T-cell (primary cell): ENCODE data around the gene ENTPD6. TPM values are rescaled to one million over a fixed set of nuclear protein-coding genes. Genes with fewer than 3 reads are reported as not detected.

Source experiments
- ATAC-seq, 4 experiments: fragments of 200-7000 bp in 3 of 4; fragments of 150-1000 bp in 1 of 4; cut with Tn5 transposase; replicated peaks in 1 of 4; 1 replicate in 3 of 4; 2 replicates in 1 of 4; pipeline ENCODE4 v1.10.0; 2021; ENCODE audit warnings: moderate library complexity in 3 of 4, mild to moderate bottlenecking in 2 of 4, moderate number of reproducible peaks in 1 of 4
- CTCF ChIA-PET, 2 donors: fragments of 300-600 bp; sonication (Branson Sonifier 250); formaldehyde crosslinking; loops; one replicate each; lab custom pipeline; 2022; ENCODE audit warnings: antibody characterized with exemption in 2 of 2; lab: Charles Lee
- POLR2A ChIA-PET, 2 donors: fragments of 300-600 bp; sonication (Branson Sonifier 250); formaldehyde crosslinking; loops; one replicate each; lab custom pipeline; 2022; ENCODE audit warnings: antibody characterized with exemption in 2 of 2; lab: Charles Lee
- DNase-seq, 35 experiments: peaks; one replicate each; pipeline versions ENCODE4 v3.0.0 to v3.0.0-alpha.2; 2013 to 2023
- H3K27ac ChIP-seq: one replicate; pipeline ENCODE4 v1.5.1; 2013; ENCODE audit warnings: low read length
- H3K27me3 ChIP-seq, 2 experiments: replicated peaks in 1 of 2; 1 replicate in 1 of 2; 2 replicates in 1 of 2; pipeline versions ENCODE4 v1.6.1 to v1.7.0; 2013; ENCODE audit warnings: low read length in 1 of 2, mixed read lengths in 1 of 2; ENCODE audit not compliant: control insufficient read depth in 2 of 2, insufficient read depth in 2 of 2; ENCODE audit errors: extremely low read depth in 1 of 2
- H3K36me3 ChIP-seq, 2 donors: 1 replicate in 1 of 2; 2 replicates in 1 of 2; pipeline versions ENCODE4 v1.6.1 to v1.7.0; 2013; ENCODE audit warnings: low read length in 1 of 2; ENCODE audit not compliant: control insufficient read depth in 2 of 2, insufficient read depth in 1 of 2; ENCODE audit errors: extremely low read depth in 1 of 2
- H3K4me1 ChIP-seq, 2 experiments: 1 replicate in 1 of 2; 2 replicates in 1 of 2; pipeline versions ENCODE4 v1.6.1 to v1.7.0; 2013; ENCODE audit warnings: low read length in 2 of 2, mixed read lengths in 1 of 2; ENCODE audit not compliant: insufficient read depth in 2 of 2, control insufficient read depth in 1 of 2; ENCODE audit errors: extremely low read depth in 1 of 2
- H3K4me3 ChIP-seq, 2 donors: 1 replicate in 1 of 2; 2 replicates in 1 of 2; pipeline versions ENCODE4 v1.5.1 to v1.7.0; 2013; ENCODE audit warnings: mild to moderate bottlenecking in 2 of 2, low read length in 1 of 2, moderate library complexity in 1 of 2; ENCODE audit not compliant: control insufficient read depth in 1 of 2; ENCODE audit errors: extremely low read depth in 1 of 2
- H3K9me3 ChIP-seq: 2 replicates; pipeline ENCODE4 v1.7.0; 2013
- H3K27ac Mint-ChIP-seq, 2 donors: one replicate each; pipeline ENCODE4 v1.8.0; 2020 to 2021; ENCODE audit warnings: mild to moderate bottlenecking in 2 of 2, mixed read lengths in 2 of 2
- H3K27me3 Mint-ChIP-seq, 2 donors: one replicate each; pipeline ENCODE4 v1.8.0; 2021 to 2022; ENCODE audit warnings: mixed read lengths in 2 of 2
- H3K36me3 Mint-ChIP-seq: one replicate; pipeline ENCODE4 v1.8.0; 2021; ENCODE audit warnings: mixed read lengths
- H3K4me1 Mint-ChIP-seq, 3 donors: one replicate each; pipeline ENCODE4 v1.8.0; 2020 to 2022; ENCODE audit warnings: mixed read lengths in 3 of 3, mild to moderate bottlenecking in 1 of 3
- H3K4me3 Mint-ChIP-seq, 3 donors: one replicate each; pipeline ENCODE4 v1.8.0; 2020 to 2022; ENCODE audit warnings: mild to moderate bottlenecking in 3 of 3, mixed read lengths in 3 of 3, moderate library complexity in 3 of 3
- H3K9me3 Mint-ChIP-seq, 3 donors: one replicate each; pipeline ENCODE4 v1.8.0; 2020 to 2022; ENCODE audit warnings: mixed read lengths in 3 of 3
- WGBS: methylation state at CpG from one replicate; pipeline ENCODE4 v1.1.5; 2013; ENCODE audit warnings: missing lambda C conversion rate; ENCODE audit not compliant: insufficient coverage; 5-methylcytosine and 5-hydroxymethylcytosine counted together
- total RNA-seq, 35 experiments: library from RNA in 6 of 35; stranded (reverse) in 6 of 35; fragments of 120-200 nt in 1 of 35; gene quantifications; one replicate each; pipeline versions ENCODE4 v1.2.1 to v1.2.4 and lab custom pipeline; 2013 to 2026

Gene ENTPD6
- total RNA-seq, 5 donors from 2014 or later (not counting 1 experiment from before 2014, with no cell fraction given), result 80.5 to 102 (median 90.9) TPM

- ChIA-PET CTCF (interaction anchor here in 1 of 2 donors (0.6 kb wide), 1 partner anchor 214 kb away, joined by 6 read pairs; no protein-coding TSS in a partner anchor), POLR2A (interaction anchor here in 1 of 2 donors (0.6 kb wide), 1 partner anchor 56 kb away, joined by 3 read pairs; no protein-coding TSS in a partner anchor)
- H3K4me1 Mint-ChIP-seq, result peaks cover 44 to 58% (median 58%) of the 10 kb centered on the region in 3 donors
- Histone ChIP-seq H3K9me3 (no peaks in the 10 kb centered on the region), H3K27ac (no peak overlapping the region), H3K27me3 (peaks cover 0 to 9% of the 10 kb centered on the region in 2 experiments), H3K36me3 (peaks cover 0 to 6% of the 10 kb centered on the region in 2 donors), H3K4me1 (peaks cover 14 to 29% of the 10 kb centered on the region in 2 experiments), H3K4me3 (peak overlapping the region in 1 of 2 donors; percentile 33)
- no peaks in the 10 kb centered on the region for H3K9me3 Mint-ChIP-seq
- no peaks in the 10 kb centered on the region for H3K36me3 Mint-ChIP-seq
- WGBS, result no CpG with 5 or more reads among the region's 3 CpGs
- peak overlapping the region in 1 of 2 donors; percentile 34 for H3K27ac Mint-ChIP-seq
- DNase-seq (no peak), ATAC-seq (no peak)
- H3K27me3 Mint-ChIP-seq, result no peaks in the 10 kb centered on the region
- peak overlapping the region in 2 of 3 donors; percentile 89 to 92 for H3K4me3 Mint-ChIP-seq
Measured at GRCh38 chr20:25250508-25250907, 55.0 kb downstream of the ENTPD6 start.

DNA sequence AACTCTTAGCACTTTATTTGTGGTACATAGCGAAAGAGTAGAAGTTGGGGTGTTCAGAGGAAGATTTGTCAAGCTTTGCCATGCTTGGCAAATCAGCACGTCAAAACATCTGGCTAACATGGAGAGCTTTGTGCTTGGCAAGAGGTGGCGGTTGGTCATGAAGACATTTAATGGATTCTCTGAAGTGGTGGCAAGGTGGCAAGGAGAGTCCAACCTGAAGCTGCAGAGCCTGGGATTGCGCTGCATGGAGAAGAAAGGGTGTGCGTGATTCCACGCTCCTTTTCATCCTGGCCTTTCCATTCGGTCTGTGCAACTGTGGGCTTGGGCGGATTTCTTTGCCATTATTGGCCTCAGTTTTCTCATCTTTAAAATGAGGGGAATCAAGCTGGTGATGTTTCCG is 55.5 kb downstream of the ENTPD6 start:
- POLR2A ChIA-PET, result interaction anchor here in 1 of 2 donors (0.6 kb wide), 1 partner anchor 55 kb away, joined by 3 read pairs; no protein-coding TSS in a partner anchor
- 95% methylated on average over 7 of the region's 9 CpGs for WGBS
- CTCF ChIA-PET, result interaction anchor here in 1 of 2 donors (0.6 kb wide), 1 partner anchor 215 kb away, joined by 6 read pairs; no protein-coding TSS in a partner anchor
- Histone ChIP-seq H3K4me1 (peaks cover 14 to 29% of the 10 kb centered on the region in 2 experiments), H3K4me3 (no peak overlapping the region), H3K27me3 (peaks cover 0 to 9% of the 10 kb centered on the region in 2 experiments), H3K36me3 (peaks cover 0 to 6% of the 10 kb centered on the region in 2 donors), H3K9me3 (no peaks in the 10 kb centered on the region), H3K27ac (no peak overlapping the region)
- DNase-seq (no peak), ATAC-seq (no peak)
- H3K27ac Mint-ChIP-seq, result no peak overlapping the region
- no peaks in the 10 kb centered on the region for H3K9me3 Mint-ChIP-seq
- H3K4me3 Mint-ChIP-seq, result no peak overlapping the region
- no peaks in the 10 kb centered on the region for H3K27me3 Mint-ChIP-seq
- peaks cover 45 to 61% (median 58%) of the 10 kb centered on the region in 3 donors for H3K4me1 Mint-ChIP-seq
- no peaks in the 10 kb centered on the region for H3K36me3 Mint-ChIP-seq

DNA sequence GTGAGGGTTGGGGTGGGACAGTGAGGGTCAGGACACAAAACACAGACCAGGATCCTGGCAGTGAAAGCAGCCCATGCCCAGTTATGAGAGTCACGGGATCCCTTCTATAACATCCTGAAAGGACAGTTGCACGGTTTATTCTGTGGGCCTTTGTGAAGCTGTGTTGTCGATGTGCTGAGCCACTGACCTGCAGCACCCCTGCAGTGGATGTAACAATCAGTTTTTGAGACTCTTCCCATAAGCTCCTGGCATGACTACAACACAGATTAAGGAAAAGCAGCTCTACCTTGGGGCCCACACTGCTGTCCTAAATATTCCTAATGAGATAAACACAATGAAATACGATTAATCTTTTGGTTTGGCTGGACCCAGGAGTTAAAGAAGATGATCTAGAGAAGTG is 56.0 kb downstream of the ENTPD6 start:
- DNase-seq, result no peak
- Mint-ChIP-seq H3K27ac (peak overlapping the region in 1 of 2 donors; percentile 19), H3K4me3 (no peak overlapping the region), H3K36me3 (no peaks in the 10 kb centered on the region), H3K27me3 (no peaks in the 10 kb centered on the region), H3K4me1 (peaks cover 49 to 65% (median 52%) of the 10 kb centered on the region in 3 donors), H3K9me3 (no peaks in the 10 kb centered on the region)
- Histone ChIP-seq H3K4me1 (peaks cover 14 to 29% of the 10 kb centered on the region in 2 experiments), H3K4me3 (no peak overlapping the region), H3K27me3 (peaks cover 0 to 8% of the 10 kb centered on the region in 2 experiments), H3K36me3 (peaks cover 0 to 6% of the 10 kb centered on the region in 2 donors), H3K27ac (no peak overlapping the region), H3K9me3 (no peaks in the 10 kb centered on the region)
- no peak for ATAC-seq
- ChIA-PET CTCF (no interaction called here), POLR2A (interaction anchor here in 1 of 2 donors (0.7 kb wide), 1 partner anchor 52 kb away, joined by 3 read pairs; no protein-coding TSS in a partner anchor)
- WGBS, result no CpG with 5 or more reads among the region's 4 CpGs

GRCh38 chr20:25252230-25252651 is 56.7 kb downstream of the ENTPD6 start:
- CTCF ChIA-PET, result no interaction called here
- Histone ChIP-seq H3K27ac (no peak overlapping the region), H3K27me3 (peaks cover 0 to 1% of the 10 kb centered on the region in 2 experiments), H3K4me1 (peaks cover 14 to 29% of the 10 kb centered on the region in 2 experiments), H3K9me3 (no peaks in the 10 kb centered on the region), H3K36me3 (peaks cover 0 to 6% of the 10 kb centered on the region in 2 donors), H3K4me3 (no peak overlapping the region)
- no peaks in the 10 kb centered on the region for H3K36me3 Mint-ChIP-seq
- POLR2A ChIA-PET, result interaction anchor here in 1 of 2 donors (0.7 kb wide), 1 partner anchor 53 kb away, joined by 3 read pairs; no protein-coding TSS in a partner anchor
- DNase-seq (no peak), ATAC-seq (no peak)
- no peaks in the 10 kb centered on the region for H3K27me3 Mint-ChIP-seq
- H3K4me3 Mint-ChIP-seq, result no peak overlapping the region
- no peaks in the 10 kb centered on the region for H3K9me3 Mint-ChIP-seq
- WGBS, result 77% methylated on average over 2 of the region's 6 CpGs
- H3K4me1 Mint-ChIP-seq, result peaks cover 44 to 65% (median 48%) of the 10 kb centered on the region in 3 donors
- peak overlapping the region in 1 of 2 donors; percentile 19 for H3K27ac Mint-ChIP-seq

- ChIA-PET CTCF (no interaction called here), POLR2A (no interaction called here)
- Mint-ChIP-seq H3K9me3 (no peaks in the 10 kb centered on the region), H3K4me1 (peaks cover 47 to 68% (median 50%) of the 10 kb centered on the region in 3 donors), H3K36me3 (peaks cover 1% of the 10 kb centered on the region), H3K4me3 (no peak overlapping the region), H3K27ac (no peak overlapping the region), H3K27me3 (no peaks in the 10 kb centered on the region)
- no peak for DNase-seq
- Histone ChIP-seq H3K27me3 (no peaks in the 10 kb centered on the region), H3K4me3 (no peak overlapping the region), H3K36me3 (peaks cover 0 to 6% of the 10 kb centered on the region in 2 donors), H3K4me1 (peaks cover 18 to 27% of the 10 kb centered on the region in 2 experiments), H3K27ac (no peak overlapping the region), H3K9me3 (no peaks in the 10 kb centered on the region)
- no peak for ATAC-seq
- WGBS, result no CpG with 5 or more reads among the region's 6 CpGs
Measured at GRCh38 chr20:25252686-25253421, 57.3 kb downstream of the ENTPD6 start.

- Histone ChIP-seq H3K27ac (no peak overlapping the region), H3K36me3 (peaks cover 0 to 6% of the 10 kb centered on the region in 2 donors), H3K4me3 (no peak overlapping the region), H3K4me1 (peaks cover 27 to 31% of the 10 kb centered on the region in 2 experiments), H3K27me3 (no peaks in the 10 kb centered on the region), H3K9me3 (no peaks in the 10 kb centered on the region)
- Mint-ChIP-seq H3K4me3 (no peak overlapping the region), H3K36me3 (peaks cover 4% of the 10 kb centered on the region), H3K9me3 (no peaks in the 10 kb centered on the region), H3K27ac (no peak overlapping the region), H3K27me3 (no peaks in the 10 kb centered on the region), H3K4me1 (peaks cover 52 to 75% (median 53%) of the 10 kb centered on the region in 3 donors)
- 93% methylated on average over 4 of the region's 11 CpGs for WGBS
- ChIA-PET CTCF (no interaction called here), POLR2A (interaction anchor here in 1 of 2 donors (0.6 kb wide), 1 partner anchor 1343 kb away, joined by 4 read pairs; no protein-coding TSS in a partner anchor)
- DNase-seq (no peak), ATAC-seq (no peak)
Measured at GRCh38 chr20:25253606-25254275, 58.2 kb downstream of the ENTPD6 start.
